ENCODE data around the gene ZNF214.
"Not testable (repeated sequence)": the region's sequence is repeated elsewhere in the genome, so short reads cannot be mapped to it uniquely, and the experiment has no call there.

The ZNF214 gene

GRCh38 chr11:6986487-6986886 is 33.7 kb downstream of the ZNF214 start:
- no peak for DNase-seq

GRCh38 chr11:6979365-6979764 is 40.8 kb downstream of the ZNF214 start:
- DNase-seq: no peak

- DNase-seq: not testable (repeated sequence)
These were observed 50.3 kb downstream of the ZNF214 start for GRCh38 chr11:6969854-6970253.

- no peak for DNase-seq
These were observed 51.3 kb downstream of the ZNF214 start for GRCh38 chr11:6968816-6969215.

- DNase-seq: no peak
These were observed 57.5 kb downstream of the ZNF214 start for GRCh38 chr11:6962673-6963072.

- DNase-seq: no peak
These were observed 58.0 kb downstream of the ZNF214 start for GRCh38 chr11:6962141-6962540.

- DNase-seq: not testable (repeated sequence)
These were observed 65.9 kb downstream of the ZNF214 start for GRCh38 chr11:6954248-6954647.

Data from activated naive CD4-positive, alpha-beta T cell (primary cell).